ENCODE data around the gene RIOK2. TPM values are rescaled to one million over a fixed set of nuclear protein-coding genes. Genes with fewer than 3 reads are reported as not detected.

RIOK2 gene

DNA sequence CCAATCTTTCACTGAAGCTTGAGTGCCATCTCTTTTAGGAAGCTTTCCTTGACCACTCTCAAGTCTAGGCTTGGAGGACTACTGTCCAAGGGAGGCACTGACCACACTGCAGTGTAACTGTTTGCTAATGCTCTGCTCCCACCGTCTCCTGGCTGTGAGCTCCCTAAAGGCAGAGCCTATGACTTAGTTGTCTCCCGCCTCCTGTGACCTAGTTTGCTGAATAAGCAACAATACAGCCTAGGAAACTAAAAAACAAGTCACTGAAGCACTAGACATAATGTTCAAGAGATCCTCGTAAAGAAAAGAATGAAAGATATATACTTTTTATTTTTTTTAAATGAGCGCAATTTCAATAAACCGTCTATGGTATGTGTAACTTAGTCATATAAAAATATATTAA lies 72.0 kb downstream of the RIOK2 start:
- Histone ChIP-seq H3K4ac (ENCODE audit: low read depth, low read length) (no peak overlapping the region), H4K8ac (ENCODE audit: low read depth, low read length) (no peak overlapping the region), H3K79me2 (ENCODE audit: control insufficient read depth, insufficient read depth, low read length) (no peaks in the 10 kb centered on the region), H2BK120ac (ENCODE audit: low read depth, low read length) (no peak overlapping the region), H2BK5ac (ENCODE audit: low read length) (no peak overlapping the region), H3K27me3 (ENCODE audit: insufficient read depth, low read length, poor library complexity) (no peaks in the 10 kb centered on the region), H2AK5ac (ENCODE audit: low read length) (no peak overlapping the region), H3K4me2 (ENCODE audit: low read length) (no peak overlapping the region), H3K27ac (ENCODE audit: low read depth, low read length) (no peak overlapping the region), H3K36me3 (ENCODE audit: control insufficient read depth, insufficient read depth, low read length) (no peaks in the 10 kb centered on the region), H3K23ac (ENCODE audit: low read length) (no peak overlapping the region), H3K18ac (ENCODE audit: low read length) (no peak overlapping the region), H3K9ac (ENCODE audit: low read length) (no peak overlapping the region), H3K4me3 (ENCODE audit: low read length) (no peak overlapping the region), H3K56ac (ENCODE audit: low read length) (no peak overlapping the region), H3K4me1 (ENCODE audit: control insufficient read depth, low read depth, low read length) (no peaks in the 10 kb centered on the region), H2BK15ac (replicated peaks; ENCODE audit: low read depth) (no peak overlapping the region), H3K79me1 (ENCODE audit: low read length) (no peaks in the 10 kb centered on the region), H4K5ac (ENCODE audit: low read length) (no peak overlapping the region)
- no CpG with 5 or more reads among the region's 5 CpGs for WGBS (ENCODE audit: extremely low coverage, insufficient coverage, low lambda C conversion rate)
- DNase-seq, result no peak

Small RNA genes lying within 50 kb of the gene (small RNA-seq; reads per million reads assigned to genes)
- not detected for gene RNU1-73P (ENCODE audit: insufficient read depth)
